HG02938 (cell line): ENCODE results near the gene PTPN4.
"Not testable (repeated sequence)": the region's sequence is repeated elsewhere in the genome, so short reads cannot be mapped to it uniquely, and the experiment has no call there.

Experiments
- ATAC-seq: cut with Tn5 transposase; IDR thresholded peaks from one replicate; pipeline ENCODE4 v1.9.1; 2021; ENCODE audit warnings: mild to moderate bottlenecking, moderate library complexity; ENCODE audit not compliant: unreplicated experiment

The PTPN4 gene

DNA sequence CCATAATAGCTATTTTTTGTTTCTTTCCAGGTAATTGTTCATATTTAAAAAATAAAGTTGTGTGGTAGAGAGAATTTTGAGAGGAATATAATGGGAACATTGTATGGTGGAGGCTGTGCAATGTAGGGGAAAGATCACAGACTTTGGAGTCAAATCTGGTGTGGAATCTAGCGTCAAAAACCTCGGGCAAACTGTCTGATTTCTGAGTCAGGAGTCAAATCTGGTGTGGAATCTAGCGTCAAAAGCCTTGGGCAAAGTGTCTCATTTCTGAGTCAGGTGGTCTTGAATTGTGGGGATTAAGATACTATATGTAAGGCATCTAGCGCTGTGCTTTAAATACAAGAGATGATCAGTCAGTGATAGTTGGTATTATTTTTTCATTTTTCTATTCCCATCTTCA is 5.1 kb downstream of the PTPN4 start:
- ATAC-seq, result no peak

GRCh38 chr2:119765433-119766002 is 5.8 kb downstream of the PTPN4 start:
- ATAC-seq, result no peak

- no peak for ATAC-seq
Measured at GRCh38 chr2:119766944-119767343, 7.2 kb downstream of the PTPN4 start.

DNA sequence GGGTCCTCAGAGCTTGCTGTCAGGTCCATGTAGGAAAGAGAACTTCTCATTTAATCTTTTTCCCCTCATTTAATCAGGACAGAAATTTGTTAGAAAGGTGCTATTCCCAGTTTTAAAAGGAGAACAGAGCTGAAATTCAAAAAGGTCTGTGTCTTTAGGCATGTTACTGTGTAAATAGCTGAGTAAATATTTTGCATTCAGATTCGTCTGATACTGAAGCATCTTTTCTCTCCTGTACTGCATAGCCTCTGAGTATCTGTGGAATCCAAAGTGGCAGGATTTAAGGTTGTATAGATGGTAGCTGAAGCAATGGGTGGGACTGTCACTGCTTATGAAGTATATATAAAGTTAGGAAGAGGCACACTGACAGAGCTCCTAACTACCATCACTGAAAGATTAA is 9.0 kb downstream of the PTPN4 start:
- no peak for ATAC-seq

GRCh38 chr2:119769645-119770044 is 9.9 kb downstream of the PTPN4 start:
- ATAC-seq, result no peak

GRCh38 chr2:119771331-119771730 is 11.6 kb downstream of the PTPN4 start:
- no peak for ATAC-seq

GRCh38 chr2:119772128-119772527 is 12.4 kb downstream of the PTPN4 start:
- ATAC-seq, result no peak

DNA sequence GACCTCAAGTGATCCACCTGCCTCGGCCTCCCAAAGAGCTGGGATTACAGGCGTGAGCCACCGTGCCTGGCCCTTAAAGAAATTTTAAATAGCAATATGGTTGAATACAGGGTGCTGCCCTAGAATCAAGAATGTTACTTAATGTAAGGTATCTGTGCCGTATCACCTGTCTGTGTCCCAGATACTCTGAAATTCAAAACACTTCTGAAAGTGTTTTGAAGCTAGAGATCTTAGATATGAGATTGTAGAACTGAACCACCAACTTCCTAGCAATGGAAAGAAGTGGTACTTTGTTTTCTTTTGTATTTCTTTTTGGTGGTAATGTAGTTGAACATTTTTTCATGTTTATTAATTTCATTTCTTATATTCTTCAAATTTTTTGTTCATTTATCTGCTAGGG is 13.0 kb downstream of the PTPN4 start:
- no peak for ATAC-seq

DNA sequence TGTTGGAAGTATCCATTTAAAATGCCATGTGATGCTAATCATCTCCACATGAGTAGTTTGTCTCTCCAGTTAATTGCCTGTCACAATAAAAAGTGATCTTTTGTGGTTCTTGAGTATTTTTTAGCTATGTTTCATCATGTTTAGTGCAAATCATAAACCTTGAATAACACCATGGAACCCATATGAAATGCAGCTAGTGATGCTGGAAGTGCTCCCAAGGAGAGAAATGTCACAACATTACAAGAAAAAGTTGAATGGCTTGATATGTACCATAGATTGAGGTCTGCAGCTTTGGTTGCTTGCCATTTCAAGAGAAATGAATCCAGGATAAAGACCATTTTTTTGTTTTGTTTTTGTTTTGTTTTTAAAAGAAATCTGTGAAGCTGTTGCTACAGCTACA is 14.3 kb downstream of the PTPN4 start:
- ATAC-seq, result no peak

DNA sequence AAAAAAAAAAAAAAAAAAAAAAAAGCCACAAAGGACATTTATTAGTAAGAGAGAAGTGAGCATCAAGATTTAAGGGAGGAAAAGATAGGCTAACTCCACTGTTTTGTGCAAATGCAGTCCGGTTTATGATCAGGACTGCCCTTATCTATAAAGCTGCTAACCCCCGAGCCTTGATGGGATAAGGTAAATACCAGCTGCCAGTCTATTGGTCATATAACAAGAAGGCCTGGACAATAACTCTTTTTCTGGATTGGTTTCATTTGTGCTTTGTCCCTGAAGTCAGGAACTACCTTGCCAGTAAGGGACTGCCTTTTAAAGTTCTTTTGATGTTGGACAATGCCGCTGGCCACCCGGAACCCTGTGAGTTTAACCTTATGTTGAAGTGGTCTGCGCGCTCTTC is 15.4 kb downstream of the PTPN4 start:
- no peak for ATAC-seq

DNA sequence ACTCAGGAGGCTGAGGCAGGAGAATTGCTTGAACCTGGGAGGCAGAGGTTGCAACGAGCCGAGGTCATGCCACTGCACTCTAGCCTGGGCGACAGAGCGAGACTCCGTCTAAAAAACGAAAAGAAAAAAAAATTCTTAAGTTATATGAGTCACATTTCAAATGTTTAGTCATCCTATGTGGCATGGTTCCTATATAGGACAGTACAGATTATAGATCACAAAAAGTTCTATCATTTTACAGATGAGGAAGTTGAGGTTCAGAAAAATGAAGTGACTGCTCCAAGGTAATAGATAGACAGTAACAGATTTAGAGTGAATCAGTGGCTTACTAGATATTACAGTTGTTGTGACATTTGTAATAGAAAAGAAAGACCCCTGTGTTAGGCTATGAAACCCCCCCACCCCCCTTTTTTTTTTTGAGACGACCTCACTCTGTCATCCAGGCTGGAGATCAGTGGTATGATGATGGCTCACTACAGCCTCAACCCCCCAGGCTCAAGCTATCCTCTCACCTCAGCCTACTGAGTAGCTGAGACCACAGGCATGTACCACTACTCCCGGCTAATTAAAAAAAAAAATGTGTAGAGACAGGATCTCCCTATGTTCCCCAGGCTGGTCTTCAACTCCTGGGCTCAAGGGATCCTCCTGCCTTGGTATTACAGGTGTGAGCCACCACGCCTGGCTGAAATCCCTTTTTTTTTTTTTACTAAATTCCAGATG is 22.7 kb downstream of the PTPN4 start:
- ATAC-seq, result no peak

GRCh38 chr2:119784876-119785275 is 25.2 kb downstream of the PTPN4 start:
- no peak for ATAC-seq

- no peak for ATAC-seq
Measured at GRCh38 chr2:119786295-119786694, 26.6 kb downstream of the PTPN4 start.

DNA sequence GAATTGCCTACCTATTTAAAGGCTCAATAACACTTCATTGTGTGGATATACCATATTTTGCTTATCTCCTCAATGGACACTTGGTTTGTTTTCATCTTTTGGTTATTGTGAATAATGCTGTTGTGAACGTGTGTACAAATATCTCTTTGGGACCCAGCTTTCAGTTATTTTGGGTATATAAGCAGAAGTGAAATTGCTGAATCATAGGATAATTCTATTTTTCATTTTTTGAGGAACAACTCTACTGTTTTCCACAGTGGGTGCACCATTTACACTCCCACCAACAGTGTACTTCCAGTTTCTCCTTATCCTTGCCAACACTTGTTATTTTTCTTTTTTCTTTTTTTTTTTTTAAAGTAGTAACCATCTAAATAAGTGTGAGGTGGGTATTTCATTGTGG is 29.0 kb downstream of the PTPN4 start:
- ATAC-seq, result no peak

GRCh38 chr2:119790466-119790865 is 30.7 kb downstream of the PTPN4 start:
- ATAC-seq, result no peak

GRCh38 chr2:119792907-119793312 is 33.2 kb downstream of the PTPN4 start:
- ATAC-seq, result no peak

GRCh38 chr2:119794237-119794636 is 34.5 kb downstream of the PTPN4 start:
- no peak for ATAC-seq

DNA sequence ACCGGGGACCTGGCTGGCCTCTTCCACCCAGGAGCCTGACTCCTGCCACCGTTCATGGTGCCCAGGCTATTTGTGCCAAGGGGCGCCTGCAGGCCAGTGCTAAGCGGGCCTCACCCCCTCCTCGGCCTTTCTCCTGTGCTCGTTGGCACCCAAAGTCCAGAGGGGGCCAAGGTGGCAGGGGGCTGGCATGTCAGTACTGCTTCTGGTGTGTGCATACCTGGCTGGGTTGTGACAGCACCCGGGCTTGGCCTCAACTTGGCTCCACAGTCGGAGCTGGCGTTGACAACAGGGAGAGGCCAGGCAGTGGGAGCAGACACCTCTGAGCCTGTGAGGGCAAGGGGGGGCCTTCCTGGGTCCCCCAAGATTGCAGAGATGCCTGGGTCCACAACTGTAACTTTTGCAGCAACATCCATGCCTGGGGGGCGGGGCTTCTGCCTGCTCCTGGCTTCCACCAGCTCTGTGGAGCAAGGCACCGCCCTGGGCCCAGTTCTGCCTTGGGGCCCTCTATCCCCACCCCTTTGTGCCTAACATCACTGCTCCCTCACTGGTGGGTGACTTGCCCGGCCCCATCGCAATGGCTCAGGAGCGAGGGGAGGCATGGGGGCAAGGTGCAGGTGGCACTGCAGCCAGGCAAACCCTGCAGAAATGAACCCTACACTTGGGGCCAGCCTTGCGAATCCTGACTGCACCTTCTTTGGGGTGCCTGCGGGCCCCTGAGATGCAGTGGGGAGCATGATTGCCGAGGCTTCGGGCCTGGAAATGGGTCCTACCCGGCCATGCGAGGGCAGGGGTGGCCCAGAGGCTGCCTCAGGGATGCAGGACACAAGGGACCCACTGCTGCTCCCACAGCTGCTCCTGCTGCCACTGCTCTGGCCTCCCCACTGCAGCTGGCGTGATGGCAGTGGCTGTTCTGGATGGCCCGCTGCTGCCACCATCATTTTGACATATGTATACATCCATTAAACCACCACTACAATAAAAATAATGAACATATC is 35.9 kb downstream of the PTPN4 start:
- ATAC-seq, result no peak

DNA sequence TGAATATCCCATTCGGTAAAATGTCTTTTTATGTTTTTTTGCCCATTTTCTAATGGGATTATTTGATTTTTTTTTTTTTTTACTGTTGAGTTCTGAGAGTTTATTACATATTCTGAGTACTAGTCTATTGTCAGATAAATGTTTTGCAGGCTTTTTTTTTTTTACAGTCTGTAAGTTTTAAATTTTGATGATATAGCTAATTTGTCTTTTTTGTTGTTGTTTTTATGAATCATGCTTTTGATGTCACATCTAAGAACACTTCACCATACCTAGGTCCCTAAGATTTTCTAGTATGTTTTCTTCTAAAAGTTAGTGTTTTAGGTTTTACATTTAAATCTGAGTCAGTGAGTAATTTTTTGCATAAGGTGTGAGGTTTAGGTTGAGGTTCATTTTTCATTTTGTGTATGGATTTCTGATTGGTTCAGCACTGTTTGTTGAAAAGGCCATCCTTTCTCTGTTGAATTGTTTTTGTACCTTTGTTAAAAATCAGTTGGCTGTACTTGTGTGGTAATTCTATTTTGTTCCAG is 40.7 kb downstream of the PTPN4 start:
- no peak for ATAC-seq

- ATAC-seq, result no peak
Measured at GRCh38 chr2:119801040-119801439, 41.3 kb downstream of the PTPN4 start.

GRCh38 chr2:119801989-119802388 is 42.3 kb downstream of the PTPN4 start:
- not testable (repeated sequence) for ATAC-seq
